ENCODE results near the gene KRTAP5-1.

Gene KRTAP5-1

DNA sequence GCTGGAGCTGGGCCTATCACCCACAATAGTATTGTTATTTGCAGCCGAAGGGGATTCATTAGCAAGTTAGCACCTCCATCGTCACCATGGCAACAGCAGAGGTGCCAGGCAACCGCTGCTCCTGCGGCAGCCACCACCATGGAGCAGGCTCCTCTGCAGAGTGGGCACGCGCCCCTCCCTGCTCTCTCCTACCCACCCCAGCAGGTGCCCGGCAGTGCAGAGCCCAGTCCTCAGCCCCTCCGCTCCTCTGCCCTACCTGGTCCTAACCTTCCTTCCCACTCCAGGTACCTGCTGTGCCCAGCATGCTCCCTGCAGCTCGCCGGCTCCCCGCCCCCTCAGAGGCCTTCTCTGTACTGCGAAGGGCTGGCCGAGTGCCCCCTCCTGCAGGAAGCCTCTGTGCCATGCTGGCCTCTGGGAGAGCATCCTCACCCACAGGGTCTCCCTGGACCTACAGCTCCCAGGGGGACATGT, 16.6 kb downstream of the KRTAP5-1 start:
- H3K4me3 ChIP-seq (ENCODE audit: low read depth, low read length) = no peak overlapping the region
- TF ChIP-seq, protein P1, sequence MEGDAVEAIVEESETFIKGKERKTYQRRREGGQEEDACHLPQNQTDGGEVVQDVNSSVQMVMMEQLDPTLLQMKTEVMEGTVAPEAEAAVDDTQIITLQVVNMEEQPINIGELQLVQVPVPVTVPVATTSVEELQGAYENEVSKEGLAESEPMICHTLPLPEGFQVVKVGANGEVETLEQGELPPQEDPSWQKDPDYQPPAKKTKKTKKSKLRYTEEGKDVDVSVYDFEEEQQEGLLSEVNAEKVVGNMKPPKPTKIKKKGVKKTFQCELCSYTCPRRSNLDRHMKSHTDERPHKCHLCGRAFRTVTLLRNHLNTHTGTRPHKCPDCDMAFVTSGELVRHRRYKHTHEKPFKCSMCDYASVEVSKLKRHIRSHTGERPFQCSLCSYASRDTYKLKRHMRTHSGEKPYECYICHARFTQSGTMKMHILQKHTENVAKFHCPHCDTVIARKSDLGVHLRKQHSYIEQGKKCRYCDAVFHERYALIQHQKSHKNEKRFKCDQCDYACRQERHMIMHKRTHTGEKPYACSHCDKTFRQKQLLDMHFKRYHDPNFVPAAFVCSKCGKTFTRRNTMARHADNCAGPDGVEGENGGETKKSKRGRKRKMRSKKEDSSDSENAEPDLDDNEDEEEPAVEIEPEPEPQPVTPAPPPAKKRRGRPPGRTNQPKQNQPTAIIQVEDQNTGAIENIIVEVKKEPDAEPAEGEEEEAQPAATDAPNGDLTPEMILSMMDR (IDR thresholded peaks at IDR 0.05; ENCODE audit: low read depth, low read length) = no peak
- TF ChIP-seq MYC (IDR thresholded peaks at IDR 0.05; ENCODE audit: low read depth, low read length) = no peak
- peak; percentile 25 for DNase-seq (ENCODE audit: low read depth)

DNA sequence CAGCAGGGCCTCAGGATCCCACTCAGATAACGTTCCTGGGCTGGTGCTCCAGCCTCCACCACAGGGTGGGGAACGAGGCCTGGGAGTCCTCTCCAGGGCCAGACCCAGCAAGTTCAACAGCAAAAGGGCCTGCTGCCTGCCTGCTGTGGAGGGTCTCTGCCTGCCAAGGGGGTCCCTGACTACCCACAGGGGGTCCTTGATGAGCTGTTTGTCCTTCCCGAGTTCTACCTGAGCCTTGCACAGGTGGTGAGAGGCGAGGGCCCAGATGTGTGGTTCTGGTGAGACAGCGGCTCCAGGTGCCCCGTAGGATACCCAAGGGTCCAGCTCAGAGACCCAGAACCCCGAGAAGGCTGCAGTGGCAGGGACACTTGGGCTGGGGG, 17.4 kb downstream of the KRTAP5-1 start:
- no peak overlapping the region for H3K4me3 ChIP-seq (ENCODE audit: low read depth, low read length)
- DNase-seq (ENCODE audit: low read depth) = no peak
- TF ChIP-seq, protein P2, sequence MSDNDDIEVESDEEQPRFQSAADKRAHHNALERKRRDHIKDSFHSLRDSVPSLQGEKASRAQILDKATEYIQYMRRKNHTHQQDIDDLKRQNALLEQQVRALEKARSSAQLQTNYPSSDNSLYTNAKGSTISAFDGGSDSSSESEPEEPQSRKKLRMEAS (IDR thresholded peaks at IDR 0.05; ENCODE audit: low read depth, low read length) = no peak
- TF ChIP-seq POLR2A (IDR thresholded peaks at IDR 0.05; ENCODE audit: extremely low read depth, insufficient read length) (no peak), MYC (IDR thresholded peaks at IDR 0.05; ENCODE audit: low read depth, low read length) (no peak)
- TF ChIP-seq, protein P1 (IDR thresholded peaks at IDR 0.05; ENCODE audit: low read depth, low read length) = no peak

DNA sequence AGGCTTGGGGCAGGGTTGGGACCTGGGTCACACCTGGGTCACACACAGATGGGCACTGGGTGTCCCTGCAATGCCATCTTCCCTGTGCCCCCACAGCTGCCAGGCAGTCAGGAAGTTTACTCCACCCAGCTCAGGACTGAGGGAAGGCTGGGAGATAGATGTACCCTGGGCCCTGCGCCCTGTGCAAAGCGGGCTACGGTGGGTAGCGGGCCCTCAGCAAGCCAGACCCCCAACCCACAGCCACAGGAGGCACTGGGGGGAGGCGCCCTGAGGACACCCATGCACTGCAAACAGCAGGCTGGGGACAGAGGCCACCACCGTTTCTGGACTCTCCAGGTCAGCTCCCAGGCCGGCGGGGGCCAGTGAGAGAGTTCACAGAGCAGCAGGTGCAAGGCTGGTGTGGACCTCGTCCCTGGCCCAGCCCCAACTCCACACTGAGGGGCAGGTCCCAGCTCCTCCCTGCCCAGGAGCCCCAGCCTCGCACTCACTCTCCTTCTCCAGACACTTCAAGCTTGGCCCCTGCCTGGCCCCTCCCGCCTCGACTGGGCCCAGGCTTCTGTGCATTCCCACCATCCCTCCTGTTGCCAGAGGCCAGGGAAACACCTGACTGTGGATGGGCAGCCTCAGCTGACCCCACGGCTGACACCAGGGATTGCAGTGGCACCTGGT, 17.9 kb downstream of the KRTAP5-1 start:
- DNase-seq (ENCODE audit: low read depth) = peak; percentile 1
- no peak overlapping the region for H3K4me3 ChIP-seq (ENCODE audit: low read depth, low read length)
- TF ChIP-seq POLR2A (IDR thresholded peaks at IDR 0.05; ENCODE audit: extremely low read depth, insufficient read length) = no peak
- TF ChIP-seq, protein P2 (IDR thresholded peaks at IDR 0.05; ENCODE audit: low read depth, low read length) = no peak
- TF ChIP-seq MYC (IDR thresholded peaks at IDR 0.05; ENCODE audit: low read depth, low read length) = no peak
- TF ChIP-seq, protein P1 (IDR thresholded peaks at IDR 0.05; ENCODE audit: low read depth, low read length) = no peak

DNA sequence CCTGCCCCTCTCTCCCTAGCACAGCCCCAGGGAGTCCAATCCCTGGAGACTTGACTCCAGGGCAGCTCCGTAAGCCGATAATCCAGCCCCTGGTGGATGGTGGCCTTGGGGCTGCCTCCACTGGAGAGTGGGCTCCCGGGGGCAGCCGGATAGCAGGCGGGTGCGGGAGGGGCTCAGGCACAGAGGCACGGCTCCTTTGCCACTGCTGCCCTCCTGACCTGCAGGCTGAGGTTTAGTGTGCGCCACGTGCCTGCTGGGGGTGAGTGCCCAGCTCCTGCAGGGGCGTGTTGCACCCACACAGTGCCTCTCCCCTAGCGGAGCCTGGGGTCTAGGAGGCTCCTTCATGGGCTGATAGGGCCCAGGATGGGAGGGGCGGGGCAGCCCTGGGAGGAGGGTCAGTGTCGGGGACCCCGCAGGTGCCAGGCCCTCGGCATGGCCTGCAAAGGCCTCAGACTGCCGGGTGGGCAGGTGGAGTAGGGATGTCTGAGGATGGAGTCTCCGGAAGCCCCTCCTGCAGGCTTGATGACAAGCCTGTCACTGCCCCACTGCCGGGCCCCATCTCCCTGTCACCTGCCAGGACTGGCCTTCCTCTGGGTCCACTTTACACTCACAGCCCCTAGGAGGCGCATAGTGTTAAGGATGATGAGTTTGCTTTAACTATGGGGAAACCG, 18.6 kb downstream of the KRTAP5-1 start:
- DNase-seq (ENCODE audit: low read depth) = no peak
- TF ChIP-seq, protein P2 (IDR thresholded peaks at IDR 0.05; ENCODE audit: low read depth, low read length) = no peak
- TF ChIP-seq, protein P1 (IDR thresholded peaks at IDR 0.05; ENCODE audit: low read depth, low read length) = peak; percentile 29
- no peak for TF ChIP-seq POLR2A (IDR thresholded peaks at IDR 0.05; ENCODE audit: extremely low read depth, insufficient read length)
- no peak overlapping the region for H3K4me3 ChIP-seq (ENCODE audit: low read depth, low read length)

DNA sequence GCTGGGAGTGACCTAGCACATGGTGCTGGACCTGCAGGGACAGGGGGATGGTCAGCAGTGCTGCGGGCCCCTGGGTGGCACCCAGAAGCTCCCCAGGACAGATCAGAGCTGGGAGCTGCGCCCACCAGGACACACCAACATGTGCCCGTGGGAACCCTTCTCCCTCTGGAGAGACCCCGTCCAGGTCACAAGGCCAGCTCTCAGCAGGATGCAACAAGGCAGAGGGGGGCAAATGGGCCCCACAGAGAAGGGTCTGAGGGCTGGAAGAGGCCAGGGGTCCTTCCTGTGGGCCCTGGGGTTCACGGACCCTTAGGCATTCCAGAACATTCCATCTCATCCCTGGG, 19.2 kb downstream of the KRTAP5-1 start:
- TF ChIP-seq, protein P1 (IDR thresholded peaks at IDR 0.05; ENCODE audit: low read depth, low read length) = no peak
- no peak overlapping the region for H3K4me3 ChIP-seq (ENCODE audit: low read depth, low read length)
- no peak for DNase-seq (ENCODE audit: low read depth)

Data from NB4 (cell line).